Activated naive CD8-positive, alpha-beta T cell treated with anti-CD3 and anti-CD28 coated beads, Interleukin-2, amount 10 ng/mL, durations not matched to agents 7 days and 5 days (primary cell): Measurements from ENCODE around the gene SP9. TPM values are rescaled to one million over a fixed set of nuclear protein-coding genes. Genes with fewer than 3 reads are reported as not detected.

Source experiments
- ATAC-seq: fragments of 150-1000 bp; cut with Tn5 transposase; one replicate; pipeline ENCODE4 v1.10.0; 2021; ENCODE audit warnings: low read depth, moderate library complexity
- POLR2A ChIA-PET: fragments of 350-600 bp; sonication (Branson Sonifier 250); formaldehyde crosslinking; loops from one replicate; lab custom pipeline; 2021; ENCODE audit warnings: antibody characterized with exemption; lab: Charles Lee
- DNase-seq: peaks from one replicate; pipeline ENCODE4 v3.0.0; 2021
- H3K27ac Mint-ChIP-seq: one replicate; pipeline ENCODE4 v1.8.0; 2022; ENCODE audit warnings: mild to moderate bottlenecking, mixed read lengths
- H3K27me3 Mint-ChIP-seq: one replicate; pipeline ENCODE4 v1.8.0; 2022; ENCODE audit warnings: mild to moderate bottlenecking, moderate library complexity, mixed read lengths
- H3K36me3 Mint-ChIP-seq: one replicate; pipeline ENCODE4 v1.8.0; 2021; ENCODE audit warnings: mild to moderate bottlenecking, mixed read lengths
- H3K4me1 Mint-ChIP-seq: one replicate; pipeline ENCODE4 v1.8.0; 2021; ENCODE audit warnings: mixed read lengths
- H3K4me3 Mint-ChIP-seq: one replicate; pipeline ENCODE4 v1.8.0; 2022; ENCODE audit warnings: mild to moderate bottlenecking, moderate library complexity, mixed read lengths
- H3K9me3 Mint-ChIP-seq: one replicate; pipeline ENCODE4 v1.8.0; 2021; ENCODE audit warnings: mixed read lengths
- total RNA-seq, 2 experiments: library from RNA; stranded (reverse); gene quantifications; one replicate each; pipeline ENCODE4 v1.2.3, GENCODE V29; 2021

The SP9 gene
- total RNA-seq, 2 experiments from 2014 or later: not detected

DNA sequence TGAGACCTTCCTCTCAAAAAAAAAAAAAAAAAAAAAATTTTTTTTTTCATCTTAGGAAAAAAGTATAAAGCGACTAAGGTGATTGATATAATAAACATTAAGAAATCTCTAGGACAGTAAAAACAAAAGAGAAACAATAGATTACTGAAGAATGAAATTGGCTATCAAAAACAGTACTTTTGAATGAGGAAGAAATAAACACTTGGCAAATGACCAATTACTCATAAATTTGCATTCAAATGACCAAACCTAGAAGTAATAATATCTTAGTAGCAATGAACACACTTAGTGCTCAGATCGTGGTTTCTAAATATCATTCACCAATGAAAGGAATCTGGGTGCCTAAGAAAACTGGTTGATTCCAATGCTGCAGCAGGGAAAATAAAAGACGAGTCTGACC is 50.4 kb downstream of the SP9 start:
- no peaks in the 10 kb centered on the region for H3K27me3 Mint-ChIP-seq
- no peak overlapping the region for H3K27ac Mint-ChIP-seq
- H3K36me3 Mint-ChIP-seq: peaks cover 18% of the 10 kb centered on the region
- H3K4me1 Mint-ChIP-seq: peaks cover 4% of the 10 kb centered on the region
- ATAC-seq (no peak), DNase-seq (no peak)
- H3K4me3 Mint-ChIP-seq: no peak overlapping the region
- POLR2A ChIA-PET: no interaction called here
- H3K9me3 Mint-ChIP-seq: no peaks in the 10 kb centered on the region

Other genes with a start within 250 kb of the SP9 start
- 10 to 100 TPM; 56.2 to 56.3 TPM for gene OLA1, start 86.4 kb upstream of the SP9 start, total RNA-seq
- gene SCRN3, start 60.8 kb downstream of the SP9 start, total RNA-seq: 10 to 100 TPM; 17.5 to 19.6 TPM
- 10 to 100 TPM; 24.3 to 25.8 TPM for gene GPR155, start 152.1 kb downstream of the SP9 start, total RNA-seq